ENCODE data around the gene DRD4. TPM values are rescaled to one million over a fixed set of nuclear protein-coding genes. Genes with fewer than 3 reads are reported as not detected.

Gene DRD4
- total RNA-seq, 1 donor from 2014 or later: not detected

DNA sequence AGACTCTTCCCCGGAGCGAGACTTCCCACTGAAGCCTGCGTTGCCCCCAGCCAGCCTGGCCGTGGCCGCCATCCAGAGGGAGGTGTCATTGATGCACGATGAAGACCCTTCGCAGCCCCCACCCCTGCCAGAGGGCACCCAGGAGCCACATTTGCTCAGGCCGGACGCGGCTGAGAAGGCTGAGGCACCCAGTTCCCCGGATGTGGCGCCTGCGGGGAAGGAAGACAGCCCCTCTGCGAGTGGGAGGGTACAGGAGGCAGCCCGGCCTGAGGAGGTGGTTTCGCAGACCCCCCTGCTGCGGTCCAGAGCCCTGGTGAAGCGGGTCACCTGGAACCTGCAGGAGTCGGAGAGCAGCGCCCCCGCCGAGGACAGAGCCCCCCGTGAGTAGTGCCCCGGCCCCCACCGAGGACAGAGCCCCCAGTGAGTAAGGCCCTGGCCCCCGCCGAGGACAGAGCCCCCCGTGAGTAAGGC, 27.7 kb upstream of the DRD4 start:
- TF ChIP-seq, protein P1, sequence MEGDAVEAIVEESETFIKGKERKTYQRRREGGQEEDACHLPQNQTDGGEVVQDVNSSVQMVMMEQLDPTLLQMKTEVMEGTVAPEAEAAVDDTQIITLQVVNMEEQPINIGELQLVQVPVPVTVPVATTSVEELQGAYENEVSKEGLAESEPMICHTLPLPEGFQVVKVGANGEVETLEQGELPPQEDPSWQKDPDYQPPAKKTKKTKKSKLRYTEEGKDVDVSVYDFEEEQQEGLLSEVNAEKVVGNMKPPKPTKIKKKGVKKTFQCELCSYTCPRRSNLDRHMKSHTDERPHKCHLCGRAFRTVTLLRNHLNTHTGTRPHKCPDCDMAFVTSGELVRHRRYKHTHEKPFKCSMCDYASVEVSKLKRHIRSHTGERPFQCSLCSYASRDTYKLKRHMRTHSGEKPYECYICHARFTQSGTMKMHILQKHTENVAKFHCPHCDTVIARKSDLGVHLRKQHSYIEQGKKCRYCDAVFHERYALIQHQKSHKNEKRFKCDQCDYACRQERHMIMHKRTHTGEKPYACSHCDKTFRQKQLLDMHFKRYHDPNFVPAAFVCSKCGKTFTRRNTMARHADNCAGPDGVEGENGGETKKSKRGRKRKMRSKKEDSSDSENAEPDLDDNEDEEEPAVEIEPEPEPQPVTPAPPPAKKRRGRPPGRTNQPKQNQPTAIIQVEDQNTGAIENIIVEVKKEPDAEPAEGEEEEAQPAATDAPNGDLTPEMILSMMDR (conservative IDR thresholded peaks at IDR 0.05; ENCODE audit: low read depth, low read length): no peak
- DNase-seq (ENCODE audit: low read depth): no peak
- no peak overlapping the region for H3K4me3 ChIP-seq (ENCODE audit: low read depth, low read length)

DNA sequence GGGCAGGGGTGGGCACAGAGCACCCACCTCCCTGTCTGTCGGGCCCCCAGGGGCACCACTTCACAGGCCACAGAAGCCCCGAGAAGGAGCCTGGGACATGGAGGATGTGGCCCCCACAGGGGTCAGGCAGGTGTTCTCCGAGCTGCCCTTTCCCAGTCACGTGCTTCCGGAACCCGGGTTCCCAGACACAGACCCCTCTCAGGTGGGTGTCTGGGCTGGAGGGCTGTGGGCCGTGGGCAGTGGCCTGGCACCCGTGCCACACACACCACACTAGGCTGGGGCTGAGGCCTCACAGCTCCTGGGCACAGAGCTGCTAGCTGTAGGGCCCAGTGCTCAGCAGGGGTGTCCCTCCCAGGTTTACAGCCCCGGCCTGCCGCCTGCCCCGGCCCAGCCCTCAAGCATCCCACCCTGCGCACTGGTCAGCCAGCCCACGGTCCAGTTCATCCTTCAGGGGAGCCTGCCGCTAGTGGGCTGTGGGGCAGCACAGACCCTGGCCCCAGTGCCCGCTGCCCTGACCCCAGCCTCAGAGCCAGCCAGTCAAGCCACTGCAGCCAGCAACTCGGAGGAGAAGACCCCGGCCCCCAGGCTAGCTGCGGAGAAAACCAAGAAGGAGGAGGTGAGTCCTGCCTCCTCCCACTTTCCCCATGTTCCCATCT, 26.8 kb upstream of the DRD4 start:
- H3K4me3 ChIP-seq (ENCODE audit: low read depth, low read length): no peak overlapping the region
- no peak for DNase-seq (ENCODE audit: low read depth)
- TF ChIP-seq, protein P1 (conservative IDR thresholded peaks at IDR 0.05; ENCODE audit: low read depth, low read length): no peak

DNA sequence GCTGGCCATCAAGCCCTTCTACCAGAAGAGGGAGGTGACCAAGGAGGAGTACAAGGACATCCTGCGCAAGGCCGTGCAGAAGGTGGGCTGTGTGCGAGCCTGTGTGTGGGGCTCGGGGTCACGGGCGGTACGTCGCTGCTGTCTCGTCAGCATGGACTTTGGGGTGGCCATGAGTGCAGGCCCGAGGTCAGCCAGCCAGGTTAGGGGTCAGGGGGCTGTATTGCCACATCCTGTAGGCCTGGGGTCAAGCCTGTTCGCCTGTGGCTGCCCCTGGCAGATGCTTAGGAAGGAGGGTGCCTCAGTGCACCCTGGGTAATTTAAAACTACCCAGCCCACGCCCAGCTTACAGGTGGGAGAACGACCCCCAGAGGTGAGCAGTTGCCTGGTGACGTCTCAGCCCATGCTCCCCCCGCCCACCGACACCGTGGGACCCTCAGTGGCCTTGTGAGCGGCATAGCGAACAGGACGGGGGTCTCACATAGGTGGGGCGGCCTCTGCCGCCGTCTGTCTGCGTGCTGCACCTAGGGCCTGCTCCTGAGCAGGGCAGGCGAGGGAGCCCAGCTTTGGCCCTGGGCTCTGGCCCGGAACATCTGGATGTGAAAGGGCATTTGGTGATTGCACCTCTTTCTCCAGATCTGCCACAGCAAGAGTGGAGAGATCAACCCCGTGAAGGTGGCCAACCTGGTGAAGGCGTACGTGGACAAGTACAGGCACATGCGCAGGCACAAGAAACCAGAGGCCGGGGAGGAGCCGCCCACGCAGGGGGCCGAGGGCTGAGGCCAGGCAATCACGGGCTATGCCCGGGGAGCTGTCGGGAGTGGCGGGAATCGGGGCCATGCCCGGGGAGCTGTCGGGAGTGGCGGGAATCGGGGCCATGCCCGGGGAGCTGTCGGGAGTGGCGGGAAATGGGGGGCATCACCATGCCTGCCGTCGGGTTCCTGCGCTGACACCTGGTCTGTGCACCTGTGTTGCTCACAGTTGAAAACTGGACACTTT, 25.8 kb upstream of the DRD4 start:
- no peak overlapping the region for H3K4me3 ChIP-seq (ENCODE audit: low read depth, low read length)
- TF ChIP-seq, protein P1 (conservative IDR thresholded peaks at IDR 0.05; ENCODE audit: low read depth, low read length): no peak
- no peak for DNase-seq (ENCODE audit: low read depth)

DNA sequence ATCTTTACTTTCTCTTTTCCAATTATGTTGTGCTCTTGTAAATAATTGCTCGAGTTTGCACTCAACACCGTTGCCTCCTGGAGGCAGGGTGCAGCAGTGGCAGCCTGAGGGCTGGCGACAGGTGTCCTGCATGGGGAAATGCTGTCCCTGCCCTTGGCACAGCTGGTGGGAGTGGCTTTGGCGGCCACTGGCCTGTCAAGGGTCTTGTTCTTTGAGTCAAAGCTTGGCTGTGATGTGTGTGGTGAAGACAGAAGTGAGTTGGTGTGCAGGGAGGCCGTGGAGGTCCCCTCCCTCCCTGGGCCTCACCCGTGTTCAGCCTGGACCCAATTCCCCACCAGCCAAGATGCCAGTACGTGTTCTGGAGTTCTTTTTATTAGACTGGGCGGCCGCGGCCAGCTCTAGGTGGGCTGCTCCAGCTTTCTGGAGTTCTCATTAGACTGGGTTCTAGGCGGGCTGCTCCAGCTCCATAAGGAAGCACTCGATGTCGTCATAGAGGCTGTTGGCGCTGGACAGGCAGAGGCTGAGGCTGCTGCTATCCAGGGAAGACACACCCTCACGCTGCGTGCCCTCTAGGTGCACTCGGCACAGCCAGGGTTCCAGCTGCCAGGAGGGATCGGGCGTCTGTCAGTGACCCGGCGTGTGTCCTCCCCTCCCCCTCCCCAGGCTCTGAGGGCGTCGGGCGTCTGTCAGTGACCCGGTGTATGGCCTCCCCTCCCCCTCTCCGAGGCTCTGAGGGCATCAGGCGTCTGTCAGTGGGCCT, 24.7 kb upstream of the DRD4 start:
- TF ChIP-seq, protein P1 (conservative IDR thresholded peaks at IDR 0.05; ENCODE audit: low read depth, low read length): peak; percentile 39
- no peak overlapping the region for H3K4me3 ChIP-seq (ENCODE audit: low read depth, low read length)
- no peak for DNase-seq (ENCODE audit: low read depth)

DNA sequence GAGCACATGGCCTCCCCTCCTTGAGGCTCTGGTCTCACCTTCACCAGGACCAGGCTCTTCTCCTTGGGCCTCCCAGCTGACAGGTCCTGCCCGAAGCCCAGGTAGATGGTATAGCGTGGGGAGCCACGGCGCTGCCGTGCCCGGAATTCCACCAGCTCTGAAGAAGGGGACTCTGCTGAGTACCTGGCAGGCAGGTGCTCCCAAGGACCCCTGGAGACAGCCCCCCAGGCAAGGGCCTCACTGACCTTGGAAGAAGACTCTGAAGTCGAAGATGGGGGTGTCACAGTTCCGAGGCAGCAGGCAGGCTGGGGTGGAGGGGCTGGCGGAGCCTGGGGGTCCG, 24.1 kb upstream of the DRD4 start:
- no peak for DNase-seq (ENCODE audit: low read depth)
- TF ChIP-seq, protein P1 (conservative IDR thresholded peaks at IDR 0.05; ENCODE audit: low read depth, low read length): no peak
- no peak overlapping the region for H3K4me3 ChIP-seq (ENCODE audit: low read depth, low read length)

DNA sequence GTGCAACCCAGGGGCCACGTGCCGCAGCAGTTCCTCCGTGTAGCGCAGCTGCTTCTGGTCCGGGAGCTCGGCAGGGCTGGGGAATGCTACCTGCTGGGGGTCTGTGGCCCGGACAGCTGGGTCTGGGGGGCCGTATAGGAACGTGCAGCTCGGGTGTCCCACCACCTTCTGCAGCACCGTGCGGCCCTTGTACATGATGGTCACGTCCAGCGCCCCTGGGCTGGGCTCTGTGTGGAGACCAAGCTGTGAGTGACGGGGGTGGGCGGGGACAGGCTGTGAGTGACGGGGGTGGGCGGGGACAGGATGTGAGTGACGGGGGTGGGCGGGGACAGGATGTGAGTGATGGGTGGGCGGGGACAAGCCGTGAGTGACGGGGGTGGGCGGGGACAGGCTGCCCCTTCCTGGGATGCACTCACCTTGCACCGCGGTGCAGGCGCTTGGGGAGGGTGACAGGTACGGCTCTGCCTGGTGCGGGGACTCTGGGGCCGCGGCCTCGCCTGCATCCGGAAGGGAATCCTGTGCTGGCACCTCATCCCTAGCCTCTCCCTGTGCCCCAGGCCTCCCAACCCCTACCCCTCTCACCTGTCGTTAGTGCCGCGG, 23.6 kb upstream of the DRD4 start:
- TF ChIP-seq, protein P1 (conservative IDR thresholded peaks at IDR 0.05; ENCODE audit: low read depth, low read length): no peak
- DNase-seq (ENCODE audit: low read depth): no peak
- no peak overlapping the region for H3K4me3 ChIP-seq (ENCODE audit: low read depth, low read length)

Data from epithelial cell of proximal tubule (primary cell).